GM12864 (cell line): ENCODE measurements around the gene POFUT1.

Experiments
- DNase-seq: peaks from one replicate; pipeline ENCODE4 v3.0.0-alpha.2; 2011; ENCODE audit warnings: low read depth
- H3K4me3 ChIP-seq: 2 replicates; pipeline ENCODE4 v1.5.1; 2011; ENCODE audit warnings: mild to moderate bottlenecking, low read depth, low read length, control low read depth
- TF ChIP-seq, protein P1 (sequence below): IDR thresholded peaks from 2 replicates; pipeline ENCODE4 v1.5.1; 2011; ENCODE audit warnings: low read depth, mild to moderate bottlenecking, moderate library complexity, low read length, control low read depth, inconsistent platforms; ENCODE audit errors: missing control alignments

The POFUT1 gene

DNA sequence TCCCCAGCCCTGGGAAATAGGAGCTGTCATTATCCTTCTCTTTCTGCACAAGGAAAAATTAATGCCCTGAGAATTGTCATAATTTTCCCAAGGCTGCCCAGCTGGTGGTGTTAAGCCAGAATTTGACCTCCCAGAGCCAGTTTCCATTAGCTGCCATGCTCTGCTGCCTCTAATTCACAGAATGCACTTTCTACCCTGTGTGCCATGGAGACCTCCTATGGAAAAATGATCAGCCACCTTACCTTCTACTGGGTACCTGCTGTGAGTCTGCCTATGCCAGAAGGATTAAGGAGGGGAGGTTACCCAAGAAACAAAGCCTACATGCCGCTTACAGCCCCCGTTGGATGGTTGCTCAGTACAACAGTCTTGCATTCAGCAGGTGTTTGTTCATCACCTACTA, 29.1 kb downstream of the POFUT1 start:
- DNase-seq, result no peak
- H3K4me3 ChIP-seq, result no peak overlapping the region
- TF ChIP-seq, protein P1, sequence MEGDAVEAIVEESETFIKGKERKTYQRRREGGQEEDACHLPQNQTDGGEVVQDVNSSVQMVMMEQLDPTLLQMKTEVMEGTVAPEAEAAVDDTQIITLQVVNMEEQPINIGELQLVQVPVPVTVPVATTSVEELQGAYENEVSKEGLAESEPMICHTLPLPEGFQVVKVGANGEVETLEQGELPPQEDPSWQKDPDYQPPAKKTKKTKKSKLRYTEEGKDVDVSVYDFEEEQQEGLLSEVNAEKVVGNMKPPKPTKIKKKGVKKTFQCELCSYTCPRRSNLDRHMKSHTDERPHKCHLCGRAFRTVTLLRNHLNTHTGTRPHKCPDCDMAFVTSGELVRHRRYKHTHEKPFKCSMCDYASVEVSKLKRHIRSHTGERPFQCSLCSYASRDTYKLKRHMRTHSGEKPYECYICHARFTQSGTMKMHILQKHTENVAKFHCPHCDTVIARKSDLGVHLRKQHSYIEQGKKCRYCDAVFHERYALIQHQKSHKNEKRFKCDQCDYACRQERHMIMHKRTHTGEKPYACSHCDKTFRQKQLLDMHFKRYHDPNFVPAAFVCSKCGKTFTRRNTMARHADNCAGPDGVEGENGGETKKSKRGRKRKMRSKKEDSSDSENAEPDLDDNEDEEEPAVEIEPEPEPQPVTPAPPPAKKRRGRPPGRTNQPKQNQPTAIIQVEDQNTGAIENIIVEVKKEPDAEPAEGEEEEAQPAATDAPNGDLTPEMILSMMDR, result no peak

GRCh38 chr20:32237419-32237818, 29.7 kb downstream of the POFUT1 start:
- H3K4me3 ChIP-seq, result no peak overlapping the region
- TF ChIP-seq, protein P1, result no peak
- no peak for DNase-seq

- no peak overlapping the region for H3K4me3 ChIP-seq
- TF ChIP-seq, protein P1, result no peak
- DNase-seq, result no peak
Measured at GRCh38 chr20:32238483-32239425, 31.1 kb downstream of the POFUT1 start.

- DNase-seq, result no peak
- H3K4me3 ChIP-seq, result no peak overlapping the region
- TF ChIP-seq, protein P1, result peak; percentile 14
Measured at GRCh38 chr20:32240205-32240604, 32.5 kb downstream of the POFUT1 start.

- DNase-seq, result no peak
- H3K4me3 ChIP-seq, result no peak overlapping the region
- TF ChIP-seq, protein P1, result no peak
Measured at GRCh38 chr20:32241807-32242206, 34.1 kb downstream of the POFUT1 start.

DNA sequence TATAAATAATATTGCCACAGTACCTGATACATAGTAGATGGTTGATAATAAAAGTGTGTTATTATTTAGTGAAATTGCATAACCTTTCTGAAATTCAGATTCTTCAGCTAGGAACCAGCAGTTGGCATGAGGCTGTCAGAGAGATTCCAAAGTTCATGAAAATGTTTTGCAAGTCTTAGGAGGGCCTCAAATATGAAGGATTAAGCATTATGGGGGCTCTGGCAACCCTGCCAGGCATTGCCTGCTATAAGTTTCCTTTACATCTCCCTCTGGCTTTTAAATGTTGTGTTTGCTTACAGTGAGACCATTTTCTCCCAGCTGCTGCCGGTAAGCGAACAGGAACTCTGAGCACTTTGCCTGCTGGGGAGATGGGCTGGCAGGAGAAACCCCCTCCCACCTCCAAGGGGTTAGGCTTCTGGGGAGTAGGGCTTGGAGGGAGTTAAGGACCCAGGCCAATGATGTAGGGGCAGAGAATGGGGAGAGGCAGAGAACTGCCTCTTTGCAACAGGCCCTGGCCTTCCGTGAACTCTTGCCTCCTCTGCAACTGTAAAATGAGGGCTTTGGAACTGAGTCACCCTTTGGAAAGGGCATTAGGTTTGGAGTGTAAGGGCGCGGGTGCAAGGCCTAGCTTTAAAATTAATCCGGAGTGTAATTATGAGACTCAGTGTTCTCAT, 36.6 kb downstream of the POFUT1 start:
- no peak overlapping the region for H3K4me3 ChIP-seq
- TF ChIP-seq, protein P1, result no peak
- DNase-seq, result no peak
